ENCODE results near the gene WNT9B.

WNT9B gene

GRCh38 chr17:46882666-46883065, 31.3 kb downstream of the WNT9B start:
- no peak overlapping the region for H3K4me3 ChIP-seq (ENCODE audit: low read depth, low read length)
- no peak for DNase-seq
- no peaks in the 10 kb centered on the region for H3K9me3 ChIP-seq (ENCODE audit: severe bottlenecking)
- no peaks in the 10 kb centered on the region for H3K27me3 ChIP-seq (ENCODE audit: insufficient read depth, low read depth, severe bottlenecking)
- no peak overlapping the region for H3K27ac ChIP-seq
- no peak; the same call in 1 of the 2 replicates for TF ChIP-seq CTCF (IDR thresholded peaks at IDR 0.05; ENCODE audit: low read depth, low read length)
- no peaks in the 10 kb centered on the region for H3K36me3 ChIP-seq

GRCh38 chr17:46883871-46884520, 32.6 kb downstream of the WNT9B start:
- no peak for TF ChIP-seq CTCF (IDR thresholded peaks at IDR 0.05; ENCODE audit: low read depth, low read length)
- H3K9me3 ChIP-seq (ENCODE audit: severe bottlenecking): no peaks in the 10 kb centered on the region
- no peak overlapping the region for H3K27ac ChIP-seq
- no peaks in the 10 kb centered on the region for H3K36me3 ChIP-seq
- no peaks in the 10 kb centered on the region for H3K27me3 ChIP-seq (ENCODE audit: insufficient read depth, low read depth, severe bottlenecking)
- no peak for DNase-seq
- no peak overlapping the region for H3K4me3 ChIP-seq (ENCODE audit: low read depth, low read length)

DNA sequence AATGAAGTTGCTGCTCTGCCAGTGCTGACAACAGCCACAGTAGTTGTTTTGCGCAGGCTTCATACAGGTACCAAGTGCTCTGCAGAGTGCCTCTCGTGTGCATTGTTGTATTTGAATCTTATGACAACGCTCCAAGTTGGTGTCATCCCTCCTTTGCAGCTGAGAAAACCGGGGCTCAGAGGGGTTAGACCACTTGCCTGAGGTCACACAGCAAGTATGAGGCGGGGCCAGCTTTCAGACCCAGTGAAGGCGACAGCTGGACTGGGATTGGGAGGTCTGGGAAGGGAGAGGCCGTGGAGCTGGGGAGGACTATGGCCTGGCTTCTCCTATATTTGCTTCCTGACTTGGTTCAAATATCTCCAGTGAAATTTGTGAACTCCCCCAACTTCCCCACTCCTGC, 33.2 kb downstream of the WNT9B start:
- H3K36me3 ChIP-seq: no peaks in the 10 kb centered on the region
- no peaks in the 10 kb centered on the region for H3K9me3 ChIP-seq (ENCODE audit: severe bottlenecking)
- H3K27me3 ChIP-seq (ENCODE audit: insufficient read depth, low read depth, severe bottlenecking): no peaks in the 10 kb centered on the region
- TF ChIP-seq CTCF (IDR thresholded peaks at IDR 0.05; ENCODE audit: low read depth, low read length): no peak
- H3K27ac ChIP-seq: no peak overlapping the region
- no peak overlapping the region for H3K4me3 ChIP-seq (ENCODE audit: low read depth, low read length)
- DNase-seq: no peak

- no peak for DNase-seq
- Histone ChIP-seq H3K27me3 (ENCODE audit: insufficient read depth, low read depth, severe bottlenecking) (no peaks in the 10 kb centered on the region), H3K36me3 (no peaks in the 10 kb centered on the region), H3K9me3 (ENCODE audit: severe bottlenecking) (no peaks in the 10 kb centered on the region), H3K4me3 (ENCODE audit: low read depth, low read length) (no peak overlapping the region), H3K27ac (no peak overlapping the region)
- no peak for TF ChIP-seq CTCF (IDR thresholded peaks at IDR 0.05; ENCODE audit: low read depth, low read length)
Observed at GRCh38 chr17:46885415-46886309, 34.3 kb downstream of the WNT9B start.

DNA sequence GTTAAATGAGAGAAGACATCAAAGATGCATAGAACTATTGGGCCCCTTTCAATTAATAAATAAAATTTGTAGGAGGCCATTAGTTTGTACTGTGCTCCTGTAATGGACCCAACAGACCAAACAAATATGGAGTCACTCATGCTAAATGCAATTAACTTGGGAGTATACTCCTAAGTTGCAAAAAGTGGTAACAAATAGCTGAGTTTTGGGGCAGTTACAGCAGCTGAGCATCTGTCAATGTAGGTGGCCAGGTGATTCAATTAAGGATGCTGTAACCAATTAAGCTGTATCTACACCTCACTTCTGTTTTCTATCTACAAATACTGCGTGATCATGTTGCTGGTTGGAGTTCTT, 34.9 kb downstream of the WNT9B start:
- DNase-seq: no peak
- no peaks in the 10 kb centered on the region for H3K9me3 ChIP-seq (ENCODE audit: severe bottlenecking)
- no peaks in the 10 kb centered on the region for H3K27me3 ChIP-seq (ENCODE audit: insufficient read depth, low read depth, severe bottlenecking)
- no peak for TF ChIP-seq CTCF (IDR thresholded peaks at IDR 0.05; ENCODE audit: low read depth, low read length)
- no peak overlapping the region for H3K4me3 ChIP-seq (ENCODE audit: low read depth, low read length)
- H3K27ac ChIP-seq: no peak overlapping the region
- H3K36me3 ChIP-seq: no peaks in the 10 kb centered on the region

Measured in WERI-Rb-1 (cell line).